ENCODE data around the gene PEAK1. TPM values are rescaled to one million over a fixed set of nuclear protein-coding genes. Genes with fewer than 3 reads are reported as not detected.

PEAK1 gene
- total RNA-seq, 1 donor from 2014 or later = 10.2 TPM

- H3K27me3 ChIP-seq (ENCODE audit: control insufficient read depth, insufficient read depth, low read length) = no peaks in the 10 kb centered on the region
- DNase-seq (ENCODE audit: low read depth) = no peak
- no peak for TF ChIP-seq CTCF (IDR thresholded peaks at IDR 0.05; ENCODE audit: insufficient read depth, low read length, poor library complexity, severe bottlenecking)
- no peaks in the 10 kb centered on the region for H3K36me3 ChIP-seq (ENCODE audit: control insufficient read depth, insufficient read depth, low read length)
- H3K4me3 ChIP-seq (ENCODE audit: low read depth, low read length) = no peak overlapping the region
Measured at GRCh38 chr15:77459031-77459430, 39.1 kb upstream of the PEAK1 start.

GRCh38 chr15:77457905-77458265, 38.0 kb upstream of the PEAK1 start:
- TF ChIP-seq CTCF (IDR thresholded peaks at IDR 0.05; ENCODE audit: insufficient read depth, low read length, poor library complexity, severe bottlenecking) = no peak

GRCh38 chr15:77457191-77457904, 37.4 kb upstream of the PEAK1 start:
- no peak for DNase-seq (ENCODE audit: low read depth)
- H3K4me3 ChIP-seq (ENCODE audit: low read depth, low read length) = no peak overlapping the region
- no peak for TF ChIP-seq CTCF (IDR thresholded peaks at IDR 0.05; ENCODE audit: insufficient read depth, low read length, poor library complexity, severe bottlenecking)
- H3K36me3 ChIP-seq (ENCODE audit: control insufficient read depth, insufficient read depth, low read length) = no peaks in the 10 kb centered on the region
- H3K27me3 ChIP-seq (ENCODE audit: control insufficient read depth, insufficient read depth, low read length) = no peaks in the 10 kb centered on the region

More at GRCh38 chr15:77457905-77458265, 38.0 kb upstream of the PEAK1 start:
- Histone ChIP-seq H3K4me3 (ENCODE audit: low read depth, low read length) (no peak overlapping the region), H3K27me3 (ENCODE audit: control insufficient read depth, insufficient read depth, low read length) (no peaks in the 10 kb centered on the region), H3K36me3 (ENCODE audit: control insufficient read depth, insufficient read depth, low read length) (no peaks in the 10 kb centered on the region)
- DNase-seq (ENCODE audit: low read depth) = no peak

GRCh38 chr15:77456746-77457145, 36.8 kb upstream of the PEAK1 start:
- no peak for DNase-seq (ENCODE audit: low read depth)
- no peaks in the 10 kb centered on the region for H3K27me3 ChIP-seq (ENCODE audit: control insufficient read depth, insufficient read depth, low read length)

GRCh38 chr15:77455696-77456321, 35.9 kb upstream of the PEAK1 start:
- Histone ChIP-seq H3K4me3 (ENCODE audit: low read depth, low read length) (no peak overlapping the region), H3K27me3 (ENCODE audit: control insufficient read depth, insufficient read depth, low read length) (no peaks in the 10 kb centered on the region), H3K36me3 (ENCODE audit: control insufficient read depth, insufficient read depth, low read length) (no peaks in the 10 kb centered on the region)
- no peak for TF ChIP-seq CTCF (IDR thresholded peaks at IDR 0.05; ENCODE audit: insufficient read depth, low read length, poor library complexity, severe bottlenecking)
- no peak for DNase-seq (ENCODE audit: low read depth)

More at GRCh38 chr15:77456746-77457145, 36.8 kb upstream of the PEAK1 start:
- H3K4me3 ChIP-seq (ENCODE audit: low read depth, low read length) = no peak overlapping the region
- no peaks in the 10 kb centered on the region for H3K36me3 ChIP-seq (ENCODE audit: control insufficient read depth, insufficient read depth, low read length)
- TF ChIP-seq CTCF (IDR thresholded peaks at IDR 0.05; ENCODE audit: insufficient read depth, low read length, poor library complexity, severe bottlenecking) = no peak

All from kidney epithelial cell (primary cell).